Measurements from ENCODE around the gene UNC5B. TPM values are rescaled to one million over a fixed set of nuclear protein-coding genes. Genes with fewer than 3 reads are reported as not detected.

Gene UNC5B
- polyA plus RNA-seq, 1 experiment: 8.1 TPM

DNA sequence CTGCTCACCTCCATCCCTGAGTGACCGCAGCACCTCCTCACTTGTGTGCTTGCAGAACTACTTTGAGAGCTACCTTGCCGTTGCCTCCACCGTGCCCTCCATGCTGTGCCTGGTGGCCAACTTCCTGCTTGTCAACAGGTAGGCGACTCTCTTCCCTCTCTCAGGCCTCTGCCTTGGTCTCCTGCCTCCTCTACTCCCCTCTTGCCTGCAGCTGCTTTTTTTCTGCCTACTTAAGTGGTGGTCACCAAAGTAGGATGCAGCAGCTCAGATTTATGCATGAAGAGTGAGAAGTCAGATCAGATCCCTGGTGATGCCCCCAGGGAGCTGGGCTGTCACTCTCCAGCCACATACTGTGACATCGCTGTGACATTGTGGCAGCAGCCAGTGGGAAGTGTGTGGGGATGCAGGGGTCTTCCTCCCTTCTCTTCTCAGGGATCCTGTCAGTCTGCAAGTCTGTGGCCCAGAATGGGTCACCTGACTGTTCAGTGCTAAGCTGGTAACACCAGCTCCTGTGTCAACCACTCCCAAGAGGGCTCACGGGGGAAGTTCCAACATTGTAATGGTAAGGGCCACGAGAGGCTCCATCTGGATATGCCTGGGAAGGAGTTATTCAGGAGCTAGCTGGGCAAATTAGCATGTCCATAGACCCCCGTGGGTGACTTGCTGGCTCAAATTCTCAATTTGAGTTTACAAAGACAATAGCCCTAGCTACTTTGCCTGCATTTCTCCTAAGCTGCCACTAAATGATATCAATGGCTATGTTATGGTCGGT lies 132.0 kb downstream of the UNC5B start:
- TF ChIP-seq CTCF (IDR thresholded peaks at IDR 0.05; ENCODE audit: low read depth, low read length): no peak
- Histone ChIP-seq H3K27me3 (ENCODE audit: control insufficient read depth, insufficient read depth, low read length) (peaks cover 35% of the 10 kb centered on the region), H3K4me3 (ENCODE audit: low read depth, low read length) (no peak overlapping the region), H3K27ac (ENCODE audit: low read depth, low read length) (no peak overlapping the region), H3K9me3 (ENCODE audit: control insufficient read depth, insufficient read depth, low read length) (no peaks in the 10 kb centered on the region)
- ChIA-PET POLR2A (no interaction called here), CTCF (interaction anchor here (0.7 kb wide), 1 partner anchor 226 kb away, joined by 3 read pairs; no protein-coding TSS in a partner anchor)
- no peak for DNase-seq (ENCODE audit: low read depth, low spot score)

GRCh38 chr10:71344993-71345480 lies 132.7 kb downstream of the UNC5B start:
- POLR2A ChIA-PET: no interaction called here
- Histone ChIP-seq H3K27me3 (ENCODE audit: control insufficient read depth, insufficient read depth, low read length) (peaks cover 35% of the 10 kb centered on the region), H3K9me3 (ENCODE audit: control insufficient read depth, insufficient read depth, low read length) (no peaks in the 10 kb centered on the region), H3K4me3 (ENCODE audit: low read depth, low read length) (no peak overlapping the region), H3K27ac (ENCODE audit: low read depth, low read length) (no peak overlapping the region)
- CTCF ChIA-PET: interaction anchor here (0.9 kb wide), 1 partner anchor 40 kb away, joined by 3 read pairs; no protein-coding TSS in a partner anchor
- DNase-seq (ENCODE audit: low read depth, low spot score): no peak
- no peak for TF ChIP-seq CTCF (IDR thresholded peaks at IDR 0.05; ENCODE audit: low read depth, low read length)

DNA sequence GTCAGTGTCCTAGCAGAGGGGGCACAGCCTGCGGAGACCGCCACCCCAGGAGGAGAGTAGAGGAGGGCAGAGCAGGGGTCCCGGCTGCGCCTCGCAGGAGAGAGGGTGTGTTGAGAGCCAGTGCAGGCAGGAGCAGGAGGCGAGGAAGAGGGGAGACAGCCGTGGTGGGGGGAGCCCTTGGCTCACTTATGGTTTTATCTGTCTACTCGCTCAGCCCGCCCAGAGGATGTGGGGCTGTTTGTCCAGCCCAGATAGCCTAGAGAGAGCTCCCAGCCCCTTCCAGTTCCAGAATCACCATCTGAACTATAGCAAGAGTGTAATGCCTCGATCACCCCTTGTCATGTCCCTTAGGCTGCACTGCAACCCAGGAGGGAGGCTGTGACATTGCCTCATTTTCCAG lies 133.3 kb downstream of the UNC5B start:
- POLR2A ChIA-PET: no interaction called here
- CTCF ChIA-PET: interaction anchor here (0.9 kb wide), 1 partner anchor 39 kb away, joined by 3 read pairs; no protein-coding TSS in a partner anchor

DNA sequence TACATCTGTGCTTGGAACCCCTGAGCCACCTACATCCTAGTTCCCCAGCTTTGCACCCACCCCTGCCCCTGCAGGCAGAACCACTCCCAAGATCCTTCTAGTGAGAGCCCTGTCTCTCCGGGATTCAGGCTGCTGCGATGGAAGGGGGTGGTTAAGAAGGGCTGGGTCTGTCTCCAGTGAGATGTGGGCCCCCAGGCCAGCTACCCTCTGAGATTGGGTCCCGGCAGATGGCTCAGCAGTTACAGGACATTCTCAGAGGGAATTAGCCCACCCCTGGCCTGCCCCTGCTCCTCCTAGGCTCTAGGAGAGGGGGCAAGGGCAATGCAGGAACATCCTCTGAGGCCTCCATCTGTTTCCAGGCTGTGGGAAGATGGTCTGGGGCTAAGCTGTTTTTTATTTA lies 134.4 kb downstream of the UNC5B start:
- no peak overlapping the region for H3K4me3 ChIP-seq (ENCODE audit: low read depth, low read length)
- CTCF ChIA-PET: no interaction called here
- TF ChIP-seq CTCF (IDR thresholded peaks at IDR 0.05; ENCODE audit: low read depth, low read length): no peak
- POLR2A ChIA-PET: no interaction called here
- no peak overlapping the region for H3K27ac ChIP-seq (ENCODE audit: low read depth, low read length)
- H3K9me3 ChIP-seq (ENCODE audit: control insufficient read depth, insufficient read depth, low read length): no peaks in the 10 kb centered on the region
- peaks cover 39% of the 10 kb centered on the region for H3K27me3 ChIP-seq (ENCODE audit: control insufficient read depth, insufficient read depth, low read length)
- no peak for DNase-seq (ENCODE audit: low read depth, low spot score)

More for the DNA sequence above, 133.3 kb downstream of the UNC5B start:
- no peaks in the 10 kb centered on the region for H3K9me3 ChIP-seq (ENCODE audit: control insufficient read depth, insufficient read depth, low read length)
- DNase-seq (ENCODE audit: low read depth, low spot score): no peak
- H3K4me3 ChIP-seq (ENCODE audit: low read depth, low read length): no peak overlapping the region
- TF ChIP-seq CTCF (IDR thresholded peaks at IDR 0.05; ENCODE audit: low read depth, low read length): no peak
- H3K27me3 ChIP-seq (ENCODE audit: control insufficient read depth, insufficient read depth, low read length): peaks cover 36% of the 10 kb centered on the region
- no peak overlapping the region for H3K27ac ChIP-seq (ENCODE audit: low read depth, low read length)
